Stimulated activated CD4-positive, alpha-beta T cell treated with anti-CD3 and anti-CD28 coated beads, Interleukin-15, amount 100 ng/mL, for 24 hours (primary cell): ENCODE results near the gene EXOC6.

Source experiments
- DNase-seq: peaks from one replicate; pipeline ENCODE4 v3.0.0-alpha.2; 2020

The EXOC6 gene

GRCh38 chr10:92834986-92835385 lies 13.3 kb upstream of the EXOC6 start:
- DNase-seq, result no peak

DNA sequence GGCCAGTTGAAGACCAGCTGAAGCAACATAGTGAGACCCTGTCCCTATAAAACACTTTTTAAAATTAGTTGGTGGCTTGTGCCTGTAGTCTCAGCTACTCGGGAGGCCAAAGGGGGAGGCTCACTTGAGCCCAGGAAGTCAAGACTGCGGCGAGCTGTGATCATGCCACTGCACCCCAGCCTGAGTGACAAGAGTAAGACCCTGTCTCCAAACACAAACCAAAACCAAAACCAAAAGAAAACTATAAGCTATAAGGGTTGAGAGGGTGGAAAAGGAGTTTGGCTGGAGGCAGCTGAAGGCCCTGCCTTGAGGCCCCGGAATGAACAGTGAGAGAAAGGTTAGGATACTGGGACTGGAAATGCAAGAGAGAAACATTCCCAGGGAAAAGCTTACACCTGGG lies 10.9 kb upstream of the EXOC6 start:
- no peak for DNase-seq

DNA sequence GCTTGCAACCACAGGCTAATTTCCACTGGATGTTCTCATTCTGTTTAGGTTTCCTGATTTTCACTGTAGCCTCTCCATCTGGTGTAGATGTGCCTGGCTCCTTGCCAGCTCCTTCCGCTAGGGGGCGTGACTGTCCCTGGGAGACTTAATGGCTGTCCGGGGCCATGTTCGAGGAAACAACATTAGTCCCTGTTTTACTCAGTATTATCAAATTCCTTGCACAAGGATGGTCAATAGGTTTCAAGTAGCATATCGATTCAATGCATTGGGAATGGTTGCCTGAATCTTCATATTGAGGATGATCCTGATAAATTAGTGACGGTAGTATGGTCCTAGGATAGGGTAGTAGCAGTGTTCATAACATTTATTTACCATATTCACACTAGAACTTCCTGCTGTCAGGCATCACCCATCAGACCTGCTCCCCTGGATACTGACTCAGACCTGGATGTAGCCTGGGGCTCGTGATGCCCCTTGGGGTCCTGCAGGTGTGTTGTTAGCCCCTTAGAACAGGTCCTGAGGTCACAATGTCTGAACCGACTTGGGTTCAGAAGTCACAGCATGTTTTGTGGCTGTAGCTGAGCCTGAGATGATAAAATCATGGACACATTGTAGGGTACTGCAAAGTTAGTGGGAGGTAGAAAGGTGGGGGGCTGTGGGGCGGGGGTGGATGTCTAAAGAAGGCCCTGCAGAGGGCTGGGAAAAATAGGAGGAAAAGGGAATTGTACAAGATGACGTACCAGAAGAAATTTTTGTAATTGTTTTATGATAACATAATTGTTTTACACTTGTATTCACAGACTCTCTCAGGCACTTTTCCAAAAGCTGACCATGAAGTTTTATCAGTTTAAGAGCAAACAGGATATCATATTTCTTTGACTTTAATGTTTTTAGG lies 8.9 kb upstream of the EXOC6 start:
- peak; percentile 79 for DNase-seq

DNA sequence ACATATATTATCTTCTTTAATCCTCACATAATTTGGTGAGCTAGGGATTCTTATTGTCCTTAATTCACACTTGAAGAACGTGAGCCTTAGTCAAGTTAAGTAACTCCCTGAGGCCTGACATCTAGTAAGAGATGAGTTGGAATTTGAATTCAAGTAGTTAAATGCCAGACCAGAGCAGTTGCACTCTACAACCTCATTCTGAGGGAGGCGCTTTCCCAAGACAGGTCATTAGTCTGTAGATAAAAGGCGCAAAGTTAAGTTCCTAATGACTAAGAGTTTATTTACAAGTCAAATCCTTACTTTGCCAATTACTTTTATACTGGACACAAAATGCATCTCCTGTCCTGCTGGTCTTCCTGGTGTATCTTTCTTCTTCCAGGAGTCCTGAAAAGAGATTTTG lies 3.6 kb upstream of the EXOC6 start:
- no peak for DNase-seq

DNA sequence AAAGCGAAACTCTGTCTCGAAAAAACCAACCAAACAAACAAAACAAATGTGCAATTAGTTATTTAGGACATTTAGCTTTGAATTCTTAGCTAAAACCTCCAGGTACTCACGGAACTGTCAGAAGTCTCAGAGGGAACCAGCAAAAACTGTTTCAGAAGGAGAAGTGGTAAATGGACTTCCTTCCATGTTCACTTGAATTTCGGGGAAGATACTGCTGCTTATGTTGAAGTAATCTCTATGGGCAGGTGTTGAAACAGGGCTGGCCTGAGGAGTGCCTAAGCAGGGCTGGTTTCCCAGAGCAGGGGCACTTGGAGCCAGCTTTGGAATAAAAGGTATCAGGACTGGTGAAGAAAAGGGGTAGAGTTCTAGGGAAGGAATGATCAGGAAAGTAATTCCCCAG lies 2.4 kb upstream of the EXOC6 start:
- DNase-seq, result no peak

DNA sequence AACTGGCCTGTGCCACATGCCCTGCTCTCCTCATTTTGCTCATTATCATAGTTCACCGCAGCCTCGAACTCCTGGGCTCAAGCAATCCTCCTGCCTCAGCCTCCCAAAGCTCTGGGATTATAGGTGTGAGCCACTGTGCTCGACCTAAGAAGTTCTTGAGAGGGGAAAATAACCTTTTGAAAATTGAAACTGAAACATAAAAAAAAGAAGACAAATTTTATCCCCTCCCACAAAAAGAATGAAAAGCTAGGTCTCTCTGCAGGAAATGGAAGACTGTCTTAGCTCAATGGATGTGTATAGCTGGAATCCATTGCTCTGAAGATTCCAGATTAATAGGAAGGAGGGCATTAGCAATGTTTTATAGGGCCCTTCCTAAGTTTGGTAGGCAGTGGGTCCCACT lies 2.0 kb upstream of the EXOC6 start:
- no peak for DNase-seq

DNA sequence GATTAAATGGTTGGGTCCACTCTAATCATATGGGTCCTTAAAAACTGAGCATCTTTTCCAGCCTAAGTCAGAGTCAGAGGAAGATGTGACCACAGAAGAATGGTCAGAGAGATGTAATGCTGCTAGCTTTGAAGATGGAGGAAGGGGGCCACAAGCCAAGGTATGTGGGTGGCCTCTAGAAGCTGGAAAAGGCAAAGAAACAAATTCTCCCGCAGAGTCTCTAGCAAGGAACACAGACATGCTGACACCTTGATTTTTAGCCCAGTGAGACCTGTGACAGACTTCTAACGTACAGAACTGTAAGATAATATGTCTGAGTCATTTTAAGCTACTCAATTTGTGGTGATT lies 1.5 kb upstream of the EXOC6 start:
- no peak for DNase-seq

- DNase-seq, result no peak
Measured at GRCh38 chr10:92847202-92847864, 987 bp upstream of the EXOC6 start.

DNA sequence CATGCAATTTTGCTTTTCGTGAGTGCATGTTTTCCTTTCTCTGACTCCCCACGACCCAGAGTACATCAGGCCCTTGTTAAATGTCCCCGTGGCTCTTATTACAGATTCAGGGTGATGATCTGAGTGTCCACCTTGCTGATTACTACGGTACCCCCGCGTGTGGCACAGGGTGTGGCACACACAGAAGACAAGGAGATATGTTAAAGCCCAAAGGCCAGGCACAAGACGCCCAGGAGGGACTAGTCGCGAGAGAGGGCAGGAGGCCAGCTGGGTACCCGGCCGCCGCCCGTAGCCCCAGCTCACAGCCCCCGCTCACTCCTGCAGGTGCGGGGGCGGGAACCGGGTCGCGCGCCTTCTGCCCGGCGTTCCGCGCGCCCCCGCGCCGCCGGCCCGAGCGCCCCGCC lies 281 bp upstream of the EXOC6 start:
- DNase-seq, result no peak

DNA sequence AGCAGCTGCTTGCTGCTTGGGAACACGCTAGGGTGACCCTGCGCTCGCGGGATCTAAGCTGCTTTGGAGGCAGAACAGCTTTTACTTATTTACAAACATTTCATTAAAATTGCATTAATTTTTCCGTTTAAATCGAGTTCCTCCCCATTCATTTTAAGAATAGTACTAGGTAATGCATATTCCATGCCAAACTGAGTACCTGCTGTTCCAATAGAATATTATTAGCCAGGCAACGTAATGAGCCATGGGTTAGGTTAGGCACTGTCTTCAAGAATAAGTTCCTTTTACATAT lies 860 bp downstream of the EXOC6 start:
- no peak for DNase-seq

DNA sequence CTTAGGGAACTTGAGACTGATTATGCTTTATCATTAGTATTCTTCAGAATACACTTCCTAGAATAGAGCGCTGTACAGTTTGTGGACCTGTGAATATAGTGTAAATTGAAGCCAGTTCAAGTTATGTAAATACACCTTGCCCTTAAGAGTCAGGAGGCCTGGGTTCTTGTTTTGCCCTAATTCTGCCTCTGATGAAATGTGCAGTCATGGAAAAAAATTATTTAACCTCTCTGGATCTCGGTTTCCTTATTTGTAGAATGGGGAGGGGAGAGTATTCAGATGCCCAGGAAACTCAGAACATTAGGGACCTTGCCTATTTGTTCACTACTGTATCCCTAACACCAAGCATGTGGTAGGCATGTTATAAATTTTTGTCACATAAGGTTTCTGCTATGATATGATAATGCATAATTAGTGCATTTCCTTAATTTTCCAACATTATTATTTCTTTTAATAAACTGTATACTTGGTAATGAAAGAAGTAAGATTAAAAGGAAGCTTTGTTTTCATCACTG lies 1.3 kb downstream of the EXOC6 start:
- DNase-seq, result no peak

DNA sequence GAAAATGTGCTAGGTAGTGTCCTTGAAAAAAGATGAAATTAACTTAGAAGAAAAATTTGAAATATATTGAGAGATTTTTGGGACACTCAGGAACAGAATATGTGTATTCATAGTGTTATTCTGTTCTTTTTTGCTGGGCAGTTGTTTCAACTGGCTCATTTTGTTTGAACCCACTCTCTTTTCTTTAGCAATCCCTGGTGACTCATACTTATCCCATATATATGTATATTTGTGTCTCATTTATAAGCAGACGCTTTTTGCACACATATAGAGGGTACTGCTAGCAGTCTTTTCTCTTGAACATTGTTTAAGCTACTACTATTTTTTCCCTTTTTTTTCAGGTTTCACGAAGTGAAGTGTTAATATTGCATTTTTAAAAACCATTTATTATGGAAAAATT lies 1.9 kb downstream of the EXOC6 start:
- DNase-seq, result no peak

DNA sequence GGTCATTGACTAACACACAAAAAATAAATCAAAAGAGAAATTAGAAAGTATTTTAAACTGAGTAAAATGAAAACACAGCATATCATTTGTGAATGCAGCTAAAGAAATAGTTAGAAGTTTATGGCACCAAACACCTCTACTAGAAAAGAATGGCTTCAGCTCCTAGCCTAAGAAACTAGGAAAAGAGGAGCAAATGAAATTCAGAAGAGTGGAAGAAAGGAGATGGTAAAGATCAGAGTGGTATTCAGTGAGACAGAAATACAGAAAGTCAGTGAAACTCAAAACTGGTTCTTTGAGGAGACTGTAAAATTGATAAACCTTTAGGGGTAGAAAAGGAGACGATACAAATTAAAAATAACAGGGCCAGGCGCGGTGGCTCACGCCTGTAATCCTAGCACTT lies 2.7 kb downstream of the EXOC6 start:
- no peak for DNase-seq

DNA sequence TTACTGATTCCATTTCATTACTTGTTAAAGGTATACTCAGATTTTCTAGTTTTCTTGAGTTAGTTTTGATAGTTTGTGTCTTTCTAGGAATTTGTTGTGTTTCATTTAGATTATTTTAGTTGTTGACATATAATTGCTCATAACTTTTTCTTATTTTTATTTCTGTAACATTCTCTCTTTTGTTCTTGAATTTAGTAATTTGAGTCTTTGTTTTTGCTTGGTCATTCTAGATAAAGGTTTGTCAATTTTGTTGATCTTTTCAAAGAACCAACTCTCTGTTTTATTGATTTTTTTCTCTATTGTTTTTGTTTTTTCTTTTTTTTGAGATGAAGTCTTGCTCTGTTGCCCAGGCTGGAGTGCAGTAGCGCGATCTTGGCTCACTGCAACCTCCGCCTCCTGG lies 7.2 kb downstream of the EXOC6 start:
- no peak for DNase-seq

DNA sequence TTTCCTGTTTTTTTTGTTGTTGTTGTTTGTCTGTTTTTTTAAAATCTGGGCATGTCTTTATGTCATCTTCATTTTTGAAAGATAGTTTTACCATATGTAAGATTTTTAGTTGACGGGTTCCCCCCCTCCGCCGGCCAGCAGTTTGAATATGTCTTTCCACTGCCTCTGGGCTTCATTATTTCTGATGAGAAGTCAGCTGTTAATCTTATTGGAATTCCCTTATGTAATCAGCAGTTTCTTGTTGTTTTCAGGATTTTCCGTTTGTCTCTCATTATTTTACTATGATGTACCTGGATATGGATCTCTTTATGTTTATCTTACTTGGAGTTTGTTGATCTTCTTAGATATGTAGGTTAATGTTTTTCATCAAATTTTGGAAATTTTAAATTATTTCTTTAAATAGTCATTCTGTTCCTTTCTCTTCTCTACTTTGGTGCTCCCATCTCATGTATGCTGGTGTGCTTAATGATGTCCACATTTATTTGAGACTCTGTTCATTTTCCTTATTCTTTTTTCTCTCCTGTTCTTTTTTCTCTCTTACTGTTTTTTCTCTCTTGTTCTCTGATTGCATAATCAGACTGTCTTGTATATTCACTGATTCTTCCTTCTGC lies 9.7 kb downstream of the EXOC6 start:
- no peak for DNase-seq

DNA sequence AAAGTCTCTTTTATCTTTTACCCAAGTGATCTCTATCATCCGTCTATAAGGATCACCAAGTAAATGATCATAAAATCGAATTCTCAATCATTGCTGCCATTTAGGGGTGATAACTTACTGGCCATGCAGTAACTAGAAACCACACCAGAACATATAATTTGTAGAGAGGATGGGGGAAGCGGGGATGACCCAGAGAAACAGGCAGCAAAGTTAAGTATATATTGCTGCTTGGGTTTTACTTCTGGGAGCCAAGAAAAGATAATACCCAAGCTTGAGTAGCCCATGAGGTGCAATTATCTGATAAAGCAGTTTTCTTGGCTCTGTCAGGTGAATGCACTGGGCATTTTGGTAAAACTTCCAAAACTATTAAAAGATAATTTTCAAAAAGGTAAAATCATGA lies 18.9 kb downstream of the EXOC6 start:
- DNase-seq, result no peak

GRCh38 chr10:92868036-92868435 lies 19.7 kb downstream of the EXOC6 start:
- DNase-seq, result no peak

GRCh38 chr10:92868557-92868956 lies 20.2 kb downstream of the EXOC6 start:
- DNase-seq, result no peak

DNA sequence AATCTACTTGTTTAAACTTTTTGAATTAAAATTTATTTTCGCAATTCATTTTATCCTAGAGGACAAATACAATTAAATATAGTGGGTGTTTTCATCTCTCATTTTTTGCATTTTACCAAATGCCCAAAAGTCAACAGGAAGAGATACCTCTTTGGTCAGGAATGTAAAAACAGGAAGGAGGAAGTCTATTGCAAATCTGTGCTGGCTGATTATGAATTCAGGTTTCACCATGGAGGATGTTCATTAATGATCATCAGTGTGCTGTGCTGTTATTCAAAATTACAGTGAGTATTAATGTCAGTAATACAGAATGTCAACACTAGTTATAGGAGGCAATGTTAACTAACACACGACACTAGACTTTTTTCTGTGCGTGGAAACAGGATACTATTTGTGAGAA lies 24.7 kb downstream of the EXOC6 start:
- no peak for DNase-seq

DNA sequence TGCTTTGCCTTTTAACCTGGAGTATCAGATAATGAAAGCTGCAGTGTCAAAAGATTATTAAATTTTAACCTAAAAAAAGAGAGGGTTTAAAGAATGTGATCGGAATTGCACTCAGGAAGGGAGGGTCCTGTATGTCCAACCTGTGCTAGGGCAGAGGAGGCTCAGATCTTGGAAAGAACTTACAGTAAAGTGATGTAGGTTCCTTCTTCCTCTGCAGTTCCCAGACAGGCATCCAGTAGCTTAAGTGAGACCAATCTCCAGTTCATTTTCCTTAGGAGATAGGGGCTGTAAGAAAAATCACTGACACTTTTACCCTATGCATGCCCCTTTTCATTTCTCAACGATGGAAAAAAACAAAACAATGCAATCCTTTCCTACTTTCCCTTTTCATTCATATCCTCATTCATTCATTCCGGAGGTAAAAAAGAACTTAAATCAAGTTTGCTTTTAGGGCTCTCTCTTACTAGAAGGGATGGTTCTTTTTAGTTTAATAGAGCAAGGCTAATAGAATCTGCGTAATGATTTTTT lies 28.3 kb downstream of the EXOC6 start:
- no peak for DNase-seq

DNA sequence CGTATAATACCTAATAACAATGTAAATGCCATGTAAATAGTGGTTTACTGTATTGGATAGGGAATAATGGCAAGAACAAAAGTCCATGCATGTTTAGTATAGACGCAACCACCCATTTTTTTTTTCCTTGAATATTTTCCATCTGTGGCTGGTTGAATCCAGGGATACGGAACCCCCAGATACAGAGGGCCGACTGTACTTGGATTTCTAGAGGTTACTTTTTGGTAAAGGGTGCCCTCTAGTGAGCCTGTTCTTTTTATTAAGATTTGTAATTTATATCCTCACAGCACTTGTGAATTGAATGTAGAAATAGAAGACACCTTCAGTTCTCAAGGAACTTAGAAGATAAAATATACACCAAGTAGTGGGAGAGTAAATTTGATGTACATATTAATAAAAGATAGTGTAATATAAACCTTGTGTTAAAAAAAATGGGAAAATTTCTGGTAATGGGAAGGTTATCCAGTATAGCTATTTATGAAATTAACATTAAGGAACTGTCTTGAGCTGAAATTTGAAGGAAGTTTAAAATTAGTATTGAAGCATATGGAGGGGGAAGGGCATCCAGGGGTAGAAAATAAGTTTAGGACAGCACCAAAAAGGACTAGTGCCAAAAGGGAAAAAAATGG lies 32.0 kb downstream of the EXOC6 start:
- DNase-seq, result no peak

- no peak for DNase-seq
Measured at GRCh38 chr10:92880917-92881316, 32.6 kb downstream of the EXOC6 start.

DNA sequence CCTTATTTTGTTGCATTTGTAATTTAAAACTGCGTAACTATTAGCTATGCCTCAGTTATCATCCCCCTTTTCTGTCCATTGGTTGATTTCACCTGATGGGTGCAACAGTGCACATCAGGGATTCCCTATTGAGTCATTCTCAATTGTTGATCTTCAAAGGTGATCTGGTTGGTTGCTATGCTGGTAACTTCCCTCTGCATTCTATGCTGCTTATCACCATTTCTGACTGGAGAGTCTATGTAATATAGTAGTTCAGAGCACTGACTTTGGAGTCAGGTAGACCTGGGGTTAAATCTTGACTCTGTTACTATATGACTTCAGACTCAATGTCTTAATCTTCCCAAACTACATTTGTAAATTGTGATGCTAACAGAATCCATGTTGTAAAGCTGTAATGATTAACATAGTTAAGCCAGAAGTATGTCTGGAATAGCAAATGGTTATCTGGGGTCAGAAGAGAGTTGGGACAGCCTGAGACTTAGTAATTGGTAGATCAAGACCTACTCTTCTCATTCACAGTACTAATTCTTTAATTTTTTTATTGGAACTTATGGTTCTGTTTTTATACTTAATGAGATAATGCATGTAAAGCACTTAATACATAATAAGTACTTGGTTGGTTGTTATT lies 38.1 kb downstream of the EXOC6 start:
- no peak for DNase-seq
